ENCODE measurements around the gene ZNF524.

The ZNF524 gene

GRCh38 chr19:55622242-55622969 lies 22.3 kb downstream of the ZNF524 start:
- no peak overlapping the region for H3K27ac ChIP-seq (ENCODE audit: low read length)
- H3K79me2 ChIP-seq (ENCODE audit: low read length), result no peaks in the 10 kb centered on the region; the same call in 1 of the 2 replicates
- H4K20me1 ChIP-seq (ENCODE audit: insufficient read depth, low read length), result no peaks in the 10 kb centered on the region
- peaks cover 8% of the 10 kb centered on the region; the same call in 1 of the 2 replicates for H3K27me3 ChIP-seq (replicated peaks; ENCODE audit: insufficient read depth, low read length)
- H2AFZ ChIP-seq (ENCODE audit: low read length), result no peak overlapping the region
- H3K4me1 ChIP-seq (ENCODE audit: low read length), result no peaks in the 10 kb centered on the region
- no peak overlapping the region for H3K9ac ChIP-seq (ENCODE audit: low read length)
- H3K9me2 ChIP-seq (replicated peaks; ENCODE audit: insufficient read depth, low read length), result no peaks in the 10 kb centered on the region
- H3F3A ChIP-seq (ENCODE audit: insufficient read depth, low read length), result 0 out of 2 replicates have a peak, but pooled peaks cover 9% of the 10 kb centered on the region
- no peaks in the 10 kb centered on the region for H3K36me3 ChIP-seq (replicated peaks; ENCODE audit: insufficient read depth, low read length)
- H3K4me2 ChIP-seq (ENCODE audit: low read depth, low read length), result no peak overlapping the region
- H3K4me3 ChIP-seq (ENCODE audit: low read length), result no peak overlapping the region
- no peak for TF ChIP-seq EZH2phosphoT487 (IDR thresholded peaks at IDR 0.05; ENCODE audit: low read length)
- no peak for TF ChIP-seq EZH2 (optimal IDR thresholded peaks at IDR 0.05; ENCODE audit: low read depth, low read length)
- no peak for TF ChIP-seq CTCF (IDR thresholded peaks at IDR 0.05; ENCODE audit: low read length)
- H3K9me3 ChIP-seq (replicated peaks; ENCODE audit: insufficient read depth, low read length), result no peaks in the 10 kb centered on the region
- DNase-seq, result no peak

DNA sequence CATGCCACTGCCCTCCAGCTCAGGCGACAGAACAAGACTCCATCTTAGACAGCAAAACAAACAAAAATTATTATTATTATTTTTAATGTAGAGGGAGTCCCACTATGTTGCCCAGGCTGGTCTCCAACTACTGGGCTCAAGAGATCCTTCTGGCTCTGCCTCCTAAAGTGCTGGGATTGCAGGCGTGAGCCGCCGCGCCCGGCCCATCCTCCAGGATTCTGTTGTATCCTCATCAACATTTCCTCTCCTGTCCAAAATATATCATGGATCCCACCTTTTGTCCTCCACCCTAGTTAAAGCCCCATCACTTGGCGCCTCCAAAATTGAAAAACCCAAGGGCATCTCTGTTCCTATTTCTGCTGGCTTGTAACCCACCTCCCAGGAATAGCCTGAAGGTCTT lies 23.0 kb downstream of the ZNF524 start:
- H3K27me3 ChIP-seq (replicated peaks; ENCODE audit: insufficient read depth, low read length), result peaks cover 8% of the 10 kb centered on the region; the same call in 1 of the 2 replicates
- H3K4me1 ChIP-seq (ENCODE audit: low read length), result no peaks in the 10 kb centered on the region
- H3K4me3 ChIP-seq (ENCODE audit: low read length), result no peak overlapping the region
- no peaks in the 10 kb centered on the region for H3K36me3 ChIP-seq (replicated peaks; ENCODE audit: insufficient read depth, low read length)
- H3K4me2 ChIP-seq (ENCODE audit: low read depth, low read length), result no peak overlapping the region
- 0 out of 2 replicates have a peak, but pooled peaks cover 9% of the 10 kb centered on the region for H3F3A ChIP-seq (ENCODE audit: insufficient read depth, low read length)
- TF ChIP-seq EZH2phosphoT487 (IDR thresholded peaks at IDR 0.05; ENCODE audit: low read length), result no peak
- no peak for TF ChIP-seq EZH2 (optimal IDR thresholded peaks at IDR 0.05; ENCODE audit: low read depth, low read length)
- no peak for TF ChIP-seq CTCF (IDR thresholded peaks at IDR 0.05; ENCODE audit: low read length)
- H3K9me2 ChIP-seq (replicated peaks; ENCODE audit: insufficient read depth, low read length), result no peaks in the 10 kb centered on the region
- H3K9me3 ChIP-seq (replicated peaks; ENCODE audit: insufficient read depth, low read length), result no peaks in the 10 kb centered on the region
- H3K27ac ChIP-seq (ENCODE audit: low read length), result no peak overlapping the region
- H2AFZ ChIP-seq (ENCODE audit: low read length), result no peak overlapping the region
- DNase-seq, result no peak
- no peaks in the 10 kb centered on the region for H4K20me1 ChIP-seq (ENCODE audit: insufficient read depth, low read length)
- H3K79me2 ChIP-seq (ENCODE audit: low read length), result no peaks in the 10 kb centered on the region; the same call in 1 of the 2 replicates
- no peak overlapping the region for H3K9ac ChIP-seq (ENCODE audit: low read length)

GRCh38 chr19:55623561-55623960 lies 23.5 kb downstream of the ZNF524 start:
- no peak overlapping the region for H3K9ac ChIP-seq (ENCODE audit: low read length)
- no peak overlapping the region for H3K4me2 ChIP-seq (ENCODE audit: low read depth, low read length)
- no peaks in the 10 kb centered on the region; the same call in 1 of the 2 replicates for H3K79me2 ChIP-seq (ENCODE audit: low read length)
- 0 out of 2 replicates have a peak, but pooled peaks cover 9% of the 10 kb centered on the region for H3F3A ChIP-seq (ENCODE audit: insufficient read depth, low read length)
- TF ChIP-seq EZH2phosphoT487 (IDR thresholded peaks at IDR 0.05; ENCODE audit: low read length), result no peak
- no peak for TF ChIP-seq CTCF (IDR thresholded peaks at IDR 0.05; ENCODE audit: low read length)
- TF ChIP-seq EZH2 (optimal IDR thresholded peaks at IDR 0.05; ENCODE audit: low read depth, low read length), result no peak
- H4K20me1 ChIP-seq (ENCODE audit: insufficient read depth, low read length), result no peaks in the 10 kb centered on the region
- no peaks in the 10 kb centered on the region for H3K4me1 ChIP-seq (ENCODE audit: low read length)
- no peaks in the 10 kb centered on the region for H3K36me3 ChIP-seq (replicated peaks; ENCODE audit: insufficient read depth, low read length)
- H3K9me2 ChIP-seq (replicated peaks; ENCODE audit: insufficient read depth, low read length), result no peaks in the 10 kb centered on the region
- H3K4me3 ChIP-seq (ENCODE audit: low read length), result no peak overlapping the region; the same call in 1 of the 2 replicates
- no peak overlapping the region for H3K27ac ChIP-seq (ENCODE audit: low read length)
- DNase-seq, result no peak
- no peak overlapping the region for H2AFZ ChIP-seq (ENCODE audit: low read length)
- no peaks in the 10 kb centered on the region for H3K9me3 ChIP-seq (replicated peaks; ENCODE audit: insufficient read depth, low read length)
- peaks cover 10% of the 10 kb centered on the region; the same call in 1 of the 2 replicates for H3K27me3 ChIP-seq (replicated peaks; ENCODE audit: insufficient read depth, low read length)
